CD4-positive, alpha-beta T cell (primary cell): ENCODE measurements around the gene FASN. TPM values are rescaled to one million over a fixed set of nuclear protein-coding genes. Genes with fewer than 3 reads are reported as not detected.

Experiments
- ATAC-seq: fragments of 200-7000 bp; cut with Tn5 transposase; one replicate; pipeline ENCODE4 v1.10.0; 2022; ENCODE audit warnings: mild to moderate bottlenecking; ENCODE audit not compliant: poor library complexity
- CTCF ChIA-PET: fragments of 350-600 bp; sonication (Branson Sonifier 250); formaldehyde crosslinking; loops from one replicate; lab custom pipeline; 2021; ENCODE audit warnings: antibody characterized with exemption, inconsistent platforms; lab: Charles Lee
- POLR2A ChIA-PET: fragments of 350-600 bp; sonication (Branson Sonifier 250); formaldehyde crosslinking; loops from one replicate; lab custom pipeline; 2021; ENCODE audit warnings: antibody characterized with exemption, inconsistent platforms; lab: Charles Lee
- DNase-seq, 14 experiments: peaks; one replicate each; pipeline ENCODE4 v3.0.0-alpha.2; 2013 to 2020; ENCODE audit warnings: mixed read lengths in 2 of 14
- H3K27ac ChIP-seq, 2 donors: one replicate each; pipeline versions ENCODE4 v1.5.1 to v1.7.0; 2013; ENCODE audit warnings: low read length in 2 of 2, low read depth in 1 of 2, mild to moderate bottlenecking in 1 of 2
- H3K27me3 ChIP-seq, 2 experiments: 1 replicate in 1 of 2; 2 replicates in 1 of 2; pipeline versions ENCODE4 v1.6.1 to v1.7.0; 2013; ENCODE audit warnings: low read length in 2 of 2, control low read depth in 1 of 2, mild to moderate bottlenecking in 1 of 2, moderate library complexity in 1 of 2; ENCODE audit not compliant: insufficient read depth in 2 of 2, control insufficient read depth in 1 of 2
- H3K36me3 ChIP-seq: one replicate; pipeline ENCODE4 v1.6.1; 2013; ENCODE audit warnings: low read length, control low read depth; ENCODE audit not compliant: insufficient read depth
- H3K4me1 ChIP-seq: one replicate; pipeline ENCODE4 v1.6.1; 2013; ENCODE audit warnings: low read length, control low read depth; ENCODE audit not compliant: insufficient read depth
- H3K4me3 ChIP-seq: one replicate; pipeline ENCODE4 v1.5.1; 2013; ENCODE audit warnings: mild to moderate bottlenecking, low read length, moderate library complexity
- H3K9me3 ChIP-seq, 2 experiments: 1 replicate in 1 of 2; 2 replicates in 1 of 2; pipeline versions ENCODE4 v1.6.1 to v1.7.0; 2013; ENCODE audit warnings: low read length in 2 of 2, mild to moderate bottlenecking in 2 of 2, control low read depth in 1 of 2, moderate library complexity in 1 of 2; ENCODE audit not compliant: control insufficient read depth in 1 of 2, insufficient read depth in 1 of 2
- H3K27ac Mint-ChIP-seq: one replicate; pipeline ENCODE4 v1.8.0; 2020; ENCODE audit warnings: mixed read lengths
- H3K27me3 Mint-ChIP-seq: one replicate; pipeline ENCODE4 v1.8.0; 2021; ENCODE audit warnings: mixed read lengths
- H3K36me3 Mint-ChIP-seq: one replicate; pipeline ENCODE4 v1.8.0; 2021; ENCODE audit warnings: low read depth, mixed read lengths
- H3K4me1 Mint-ChIP-seq: one replicate; pipeline ENCODE4 v1.8.0; 2021; ENCODE audit warnings: low read depth, mixed read lengths
- H3K4me3 Mint-ChIP-seq: one replicate; pipeline ENCODE4 v1.8.0; 2020; ENCODE audit warnings: mild to moderate bottlenecking, mixed read lengths
- H3K9me3 Mint-ChIP-seq: one replicate; pipeline ENCODE4 v1.8.0; 2020; ENCODE audit warnings: mixed read lengths
- intact Hi-C, 2 experiments: fragments of 100-400 bp; cut with DNase I in 1 of 2; cut with micrococcal nuclease in 1 of 2; formaldehyde crosslinking; loops; one replicate each; pipeline versions ENCODE4 v1.15.1 to v1.9.0; 2023 to 2025; cut with DNase I, micrococcal nuclease
- total RNA-seq, 174 experiments: library from RNA in 2 of 174; stranded (reverse) in 2 of 174; gene quantifications; one replicate each; pipeline ENCODE4 v1.2.3 and lab custom pipeline; 2021 to 2026
- TF ChIP-seq, protein P1 (sequence below): fragments of 200-600 bp; IDR thresholded peaks from one replicate; pipeline ENCODE4 v1.8.0; 2022; ENCODE audit warnings: antibody characterized with exemption, mild to moderate bottlenecking

Gene FASN
- total RNA-seq, 2 experiments from 2014 or later = 168 to 174 TPM

- no peak overlapping the region for H3K4me3 ChIP-seq
- peaks cover 9% of the 10 kb centered on the region for H3K4me1 Mint-ChIP-seq
- no peaks in the 10 kb centered on the region for H3K36me3 ChIP-seq
- H3K4me3 Mint-ChIP-seq = peak overlapping the region; percentile 70
- no peaks in the 10 kb centered on the region for H3K27me3 ChIP-seq
- peaks cover 38% of the 10 kb centered on the region for H3K4me1 ChIP-seq
- no peak overlapping the region for H3K27ac ChIP-seq
- no peaks in the 10 kb centered on the region for H3K36me3 Mint-ChIP-seq
- intact Hi-C loops = no loop called here
- no peak for ATAC-seq
- no peaks in the 10 kb centered on the region for H3K9me3 Mint-ChIP-seq
- POLR2A ChIA-PET = no interaction called here
- CTCF ChIA-PET = interaction anchor here (0.9 to 2.6 kb wide), 2 partner anchors 8 to 125 kb away, joined by 3 to 14 read pairs; no protein-coding TSS in a partner anchor
- TF ChIP-seq, protein P1, sequence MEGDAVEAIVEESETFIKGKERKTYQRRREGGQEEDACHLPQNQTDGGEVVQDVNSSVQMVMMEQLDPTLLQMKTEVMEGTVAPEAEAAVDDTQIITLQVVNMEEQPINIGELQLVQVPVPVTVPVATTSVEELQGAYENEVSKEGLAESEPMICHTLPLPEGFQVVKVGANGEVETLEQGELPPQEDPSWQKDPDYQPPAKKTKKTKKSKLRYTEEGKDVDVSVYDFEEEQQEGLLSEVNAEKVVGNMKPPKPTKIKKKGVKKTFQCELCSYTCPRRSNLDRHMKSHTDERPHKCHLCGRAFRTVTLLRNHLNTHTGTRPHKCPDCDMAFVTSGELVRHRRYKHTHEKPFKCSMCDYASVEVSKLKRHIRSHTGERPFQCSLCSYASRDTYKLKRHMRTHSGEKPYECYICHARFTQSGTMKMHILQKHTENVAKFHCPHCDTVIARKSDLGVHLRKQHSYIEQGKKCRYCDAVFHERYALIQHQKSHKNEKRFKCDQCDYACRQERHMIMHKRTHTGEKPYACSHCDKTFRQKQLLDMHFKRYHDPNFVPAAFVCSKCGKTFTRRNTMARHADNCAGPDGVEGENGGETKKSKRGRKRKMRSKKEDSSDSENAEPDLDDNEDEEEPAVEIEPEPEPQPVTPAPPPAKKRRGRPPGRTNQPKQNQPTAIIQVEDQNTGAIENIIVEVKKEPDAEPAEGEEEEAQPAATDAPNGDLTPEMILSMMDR = no peak
- H3K27ac Mint-ChIP-seq = no peak overlapping the region
- H3K27me3 Mint-ChIP-seq = no peaks in the 10 kb centered on the region
- no peak for DNase-seq
- no peaks in the 10 kb centered on the region for H3K9me3 ChIP-seq
Observed at GRCh38 chr17:82028966-82029365, 69.1 kb downstream of the FASN start.

Other genes with a start within 250 kb of the FASN start
- 100 to 1,000 TPM; 223 to 233 TPM for gene P4HB, start 237.7 kb downstream of the FASN start, total RNA-seq
- 100 to 1,000 TPM; 706 to 715 TPM for gene ARHGDIA, start 226.9 kb downstream of the FASN start, total RNA-seq
- gene ALYREF, start 206.7 kb downstream of the FASN start, total RNA-seq = 100 to 1,000 TPM in 1 of 2 experiments, 10 to 100 TPM in 1; 93.3 to 101 TPM
- gene ANAPC11, start 206.5 kb downstream of the FASN start, total RNA-seq = 10 to 100 TPM; 27.9 to 28.9 TPM
- gene NPB, start 196.0 kb downstream of the FASN start, total RNA-seq = under 1 TPM in 1 of 2 experiments, not detected in 1; 0.20 TPM
- gene PCYT2, start 186.8 kb downstream of the FASN start, total RNA-seq = 10 to 100 TPM; 18.7 to 18.9 TPM
- 10 to 100 TPM; 56.7 to 57.5 TPM for gene SIRT7, start 180.1 kb downstream of the FASN start, total RNA-seq
- 10 to 100 TPM; 10.8 to 13.3 TPM for gene MAFG, start 170.5 kb downstream of the FASN start, total RNA-seq
- 1 to 10 TPM in 1 of 2 experiments, under 1 TPM in 1; 0.38 to 1.0 TPM for gene PYCR1, start 160.9 kb downstream of the FASN start, total RNA-seq
- gene MYADML2, start 151.0 kb downstream of the FASN start, total RNA-seq = not detected
- gene NOTUM, start 137.0 kb downstream of the FASN start, total RNA-seq = not detected
- 10 to 100 TPM; 19.1 to 22.7 TPM for gene ASPSCR1, start 120.6 kb downstream of the FASN start, total RNA-seq
- gene CENPX, start 75.4 kb downstream of the FASN start, total RNA-seq = 10 to 100 TPM; 14.9 to 19.6 TPM
- gene LRRC45, start 74.9 kb downstream of the FASN start, total RNA-seq = 10 to 100 TPM; 17.7 to 17.9 TPM
- 1 to 10 TPM; 3.3 to 5.3 TPM for gene RAC3, start 66.6 kb downstream of the FASN start, total RNA-seq
- gene DCXR, start 60.5 kb downstream of the FASN start, total RNA-seq = 100 to 1,000 TPM; 103 to 119 TPM
- gene RFNG, start 46.4 kb downstream of the FASN start, total RNA-seq = 10 to 100 TPM; 28.1 to 31.2 TPM
- gene GPS1, start 46.3 kb downstream of the FASN start, total RNA-seq = 10 to 100 TPM; 64.6 to 69.3 TPM
- 100 to 1,000 TPM; 160 to 163 TPM for gene DUS1L, start 32.4 kb downstream of the FASN start, total RNA-seq
- gene CCDC57, start 114.6 kb upstream of the FASN start, total RNA-seq = 100 to 1,000 TPM; 129 to 135 TPM
- 10 to 100 TPM; 93.4 to 99.0 TPM for gene SLC16A3, start 130.8 kb upstream of the FASN start, total RNA-seq
- 100 to 1,000 TPM; 277 to 286 TPM for gene CSNK1D, start 175.5 kb upstream of the FASN start, total RNA-seq
- gene CD7, start 219.4 kb upstream of the FASN start, total RNA-seq = 100 to 1,000 TPM; 225 to 234 TPM
- gene SECTM1, start 235.5 kb upstream of the FASN start, total RNA-seq = 1 to 10 TPM; 2.1 to 3.1 TPM